Nephron progenitor cell (in vitro differentiated cells): ENCODE results near the gene POC1B.
A peak's percentile ranks its signal among the peaks of the same experiment; 100 is the strongest.

ENCODE experiments used
- DNase-seq: peaks from one replicate; pipeline ENCODE4 v3.0.0; 2021
- H3K27ac Mint-ChIP-seq: 2 replicates; pipeline ENCODE4 v1.8.0; 2021; ENCODE audit warnings: mild to moderate bottlenecking, moderate library complexity, mixed read lengths
- H3K27me3 Mint-ChIP-seq: 2 replicates; pipeline ENCODE4 v1.8.0; 2021; ENCODE audit warnings: mild to moderate bottlenecking, low read depth, mixed read lengths; ENCODE audit not compliant: poor library complexity
- H3K36me3 Mint-ChIP-seq: 2 replicates; pipeline ENCODE4 v1.8.0; 2021; ENCODE audit warnings: low read depth, mixed read lengths
- H3K4me1 Mint-ChIP-seq: 2 replicates; pipeline ENCODE4 v1.8.0; 2021; ENCODE audit warnings: mixed read lengths
- H3K4me3 Mint-ChIP-seq: 2 replicates; pipeline ENCODE4 v1.8.0; 2021; ENCODE audit warnings: mild to moderate bottlenecking, moderate library complexity, mixed read lengths
- H3K9me3 Mint-ChIP-seq: 2 replicates; pipeline ENCODE4 v1.8.0; 2021; ENCODE audit warnings: mild to moderate bottlenecking, moderate library complexity, mixed read lengths
- TF ChIP-seq, protein P1 (sequence below): fragments of 200-600 bp; sonication (generic); IDR thresholded peaks from 2 replicates; pipeline ENCODE4 v1.5.0; 2021; ENCODE audit warnings: antibody characterized with exemption

The POC1B gene

DNA sequence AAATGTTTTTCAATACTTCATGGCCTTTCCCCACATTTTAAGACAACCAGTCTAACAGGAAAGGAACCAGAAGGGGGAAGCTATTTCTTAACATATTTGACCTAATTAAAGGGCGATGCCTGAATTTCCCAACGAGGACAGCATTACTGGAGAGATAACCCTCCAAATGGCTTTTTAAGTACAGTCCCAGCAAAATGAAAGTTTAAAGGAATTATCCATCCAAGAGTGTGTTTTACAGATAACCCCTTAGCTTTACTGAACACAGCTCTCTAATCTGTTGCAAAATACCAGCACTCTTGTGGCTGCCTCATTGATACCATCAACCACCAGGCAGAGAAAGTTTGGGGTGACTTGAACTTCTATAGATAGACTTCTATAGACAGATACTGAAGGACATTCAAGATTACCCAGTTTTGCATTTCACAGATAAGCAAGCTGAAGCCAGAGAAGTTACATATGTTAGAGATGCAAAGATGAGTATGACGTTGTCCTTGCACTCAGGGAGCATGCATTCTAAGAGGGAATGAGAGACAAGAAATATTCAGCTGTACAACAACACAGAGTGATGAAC lies 132.2 kb downstream of the POC1B start:
- Mint-ChIP-seq H3K9me3 (peaks cover 20% of the 10 kb centered on the region), H3K4me1 (peaks cover 59% of the 10 kb centered on the region), H3K4me3 (no peak overlapping the region), H3K36me3 (peaks cover 25% of the 10 kb centered on the region), H3K27ac (peak overlapping the region; percentile 75), H3K27me3 (peaks cover 5% of the 10 kb centered on the region)
- TF ChIP-seq, protein P1, sequence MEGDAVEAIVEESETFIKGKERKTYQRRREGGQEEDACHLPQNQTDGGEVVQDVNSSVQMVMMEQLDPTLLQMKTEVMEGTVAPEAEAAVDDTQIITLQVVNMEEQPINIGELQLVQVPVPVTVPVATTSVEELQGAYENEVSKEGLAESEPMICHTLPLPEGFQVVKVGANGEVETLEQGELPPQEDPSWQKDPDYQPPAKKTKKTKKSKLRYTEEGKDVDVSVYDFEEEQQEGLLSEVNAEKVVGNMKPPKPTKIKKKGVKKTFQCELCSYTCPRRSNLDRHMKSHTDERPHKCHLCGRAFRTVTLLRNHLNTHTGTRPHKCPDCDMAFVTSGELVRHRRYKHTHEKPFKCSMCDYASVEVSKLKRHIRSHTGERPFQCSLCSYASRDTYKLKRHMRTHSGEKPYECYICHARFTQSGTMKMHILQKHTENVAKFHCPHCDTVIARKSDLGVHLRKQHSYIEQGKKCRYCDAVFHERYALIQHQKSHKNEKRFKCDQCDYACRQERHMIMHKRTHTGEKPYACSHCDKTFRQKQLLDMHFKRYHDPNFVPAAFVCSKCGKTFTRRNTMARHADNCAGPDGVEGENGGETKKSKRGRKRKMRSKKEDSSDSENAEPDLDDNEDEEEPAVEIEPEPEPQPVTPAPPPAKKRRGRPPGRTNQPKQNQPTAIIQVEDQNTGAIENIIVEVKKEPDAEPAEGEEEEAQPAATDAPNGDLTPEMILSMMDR, result no peak
- DNase-seq, result no peak

GRCh38 chr12:89392391-89392790 lies 133.5 kb downstream of the POC1B start:
- H3K36me3 Mint-ChIP-seq, result peaks cover 20% of the 10 kb centered on the region
- peaks cover 60% of the 10 kb centered on the region for H3K4me1 Mint-ChIP-seq
- H3K4me3 Mint-ChIP-seq, result peak overlapping the region; percentile 56
- peaks cover 15% of the 10 kb centered on the region for H3K9me3 Mint-ChIP-seq
- DNase-seq, result no peak
- peak overlapping the region; percentile 97 for H3K27ac Mint-ChIP-seq
- TF ChIP-seq, protein P1, result no peak
- peaks cover 5% of the 10 kb centered on the region for H3K27me3 Mint-ChIP-seq

- peak; percentile 44 for DNase-seq
- TF ChIP-seq, protein P1, result no peak
- H3K4me1 Mint-ChIP-seq, result peaks cover 65% of the 10 kb centered on the region
- peak overlapping the region; percentile 56 for H3K4me3 Mint-ChIP-seq
- H3K27me3 Mint-ChIP-seq, result peaks cover 5% of the 10 kb centered on the region
- peak overlapping the region; percentile 97 for H3K27ac Mint-ChIP-seq
- peaks cover 20% of the 10 kb centered on the region for H3K36me3 Mint-ChIP-seq
- peaks cover 15% of the 10 kb centered on the region for H3K9me3 Mint-ChIP-seq
These were observed 134.0 kb downstream of the POC1B start for GRCh38 chr12:89391726-89392336.

GRCh38 chr12:89390802-89391673 lies 134.8 kb downstream of the POC1B start:
- peak overlapping the region; percentile 55 for H3K27ac Mint-ChIP-seq

GRCh38 chr12:89389755-89390661 lies 135.8 kb downstream of the POC1B start:
- DNase-seq, result no peak
- no peak overlapping the region for H3K4me3 Mint-ChIP-seq
- H3K27ac Mint-ChIP-seq, result peak overlapping the region; percentile 77
- TF ChIP-seq, protein P1, result no peak
- peaks cover 11% of the 10 kb centered on the region for H3K36me3 Mint-ChIP-seq
- peaks cover 5% of the 10 kb centered on the region for H3K27me3 Mint-ChIP-seq
- peaks cover 7% of the 10 kb centered on the region for H3K9me3 Mint-ChIP-seq
- peaks cover 70% of the 10 kb centered on the region for H3K4me1 Mint-ChIP-seq

More at GRCh38 chr12:89390802-89391673, 134.8 kb downstream of the POC1B start:
- H3K4me3 Mint-ChIP-seq, result no peak overlapping the region
- H3K9me3 Mint-ChIP-seq, result peaks cover 15% of the 10 kb centered on the region
- H3K4me1 Mint-ChIP-seq, result peaks cover 72% of the 10 kb centered on the region
- DNase-seq, result no peak
- H3K27me3 Mint-ChIP-seq, result peaks cover 5% of the 10 kb centered on the region
- peaks cover 17% of the 10 kb centered on the region for H3K36me3 Mint-ChIP-seq
- TF ChIP-seq, protein P1, result no peak
